Kidney epithelial cell (primary cell): ENCODE results near the gene SENP3. TPM values are rescaled to one million over a fixed set of nuclear protein-coding genes. Genes with fewer than 3 reads are reported as not detected.

Experiments used
- DNase-seq: peaks from one replicate; pipeline ENCODE4 v3.0.0-alpha.2; 2010; ENCODE audit warnings: low read depth
- H3K27me3 ChIP-seq: 2 replicates; pipeline ENCODE4 v1.6.0; 2011; ENCODE audit warnings: low read length; ENCODE audit not compliant: control insufficient read depth, insufficient read depth
- H3K36me3 ChIP-seq: 2 replicates; pipeline ENCODE4 v1.5.1; 2011; ENCODE audit warnings: low read length; ENCODE audit not compliant: control insufficient read depth, insufficient read depth
- H3K4me3 ChIP-seq: 2 replicates; pipeline ENCODE4 v1.5.1; 2011; ENCODE audit warnings: low read depth, mild to moderate bottlenecking, control low read depth, low read length
- CTCF ChIP-seq: IDR thresholded peaks from 2 replicates; pipeline ENCODE4 v1.5.1; 2011; ENCODE audit warnings: mild to moderate bottlenecking, moderate library complexity, low read length, control low read depth, inconsistent platforms; ENCODE audit not compliant: insufficient read depth, poor library complexity, severe bottlenecking
- total RNA-seq: library from RNA; depleted of rRNA; stranded (reverse); fragments of >200 nt; gene quantifications from 2 replicates; pipeline ENCODE4 v1.2.3, GENCODE V29; 2015

The SENP3 gene
- total RNA-seq, 1 donor from 2014 or later, result 107 TPM

- H3K36me3 ChIP-seq, result no peaks in the 10 kb centered on the region
- H3K27me3 ChIP-seq, result no peaks in the 10 kb centered on the region
- no peak overlapping the region for H3K4me3 ChIP-seq
- no peak for TF ChIP-seq CTCF
- DNase-seq, result no peak
These were observed 4.5 kb upstream of the SENP3 start for GRCh38 chr17:7557147-7557764.

DNA sequence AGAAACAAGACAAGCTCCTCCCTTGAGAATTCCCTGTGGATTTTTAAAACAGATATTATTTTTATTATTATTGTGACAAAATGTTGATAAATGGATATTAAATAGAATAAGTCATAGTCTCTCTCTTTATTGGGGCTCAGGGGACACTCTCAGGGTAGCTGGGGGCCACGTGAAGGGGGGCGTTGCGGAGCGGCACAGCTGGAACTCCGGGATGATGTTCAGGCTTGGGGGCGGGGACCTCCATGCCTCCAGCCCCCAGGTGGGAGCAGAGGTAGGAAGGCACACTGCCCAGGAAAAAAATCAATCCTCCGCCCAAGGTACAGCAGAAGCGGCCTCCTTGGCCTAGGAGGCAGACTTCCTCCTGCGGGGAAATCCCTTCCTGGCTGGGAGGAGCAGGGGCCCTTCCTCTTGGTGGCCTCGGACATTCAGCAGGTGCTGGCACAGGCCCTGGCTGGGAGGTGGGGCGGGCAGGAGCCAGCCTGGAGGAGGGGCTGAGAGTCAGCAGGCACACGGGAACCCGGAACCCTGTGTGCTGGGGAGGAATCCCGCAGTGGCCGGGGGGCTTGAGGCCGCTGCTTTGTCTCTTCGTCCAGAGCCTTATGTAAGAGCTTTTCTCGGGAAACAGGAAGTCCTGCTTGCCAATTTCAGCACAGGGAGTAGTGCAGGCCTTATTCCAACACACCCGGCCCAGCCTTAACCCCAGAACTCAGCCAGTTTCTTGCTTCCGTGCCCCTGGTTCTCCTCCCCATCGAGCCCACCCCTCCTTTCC, 3.8 kb upstream of the SENP3 start:
- Histone ChIP-seq H3K4me3 (no peak overlapping the region), H3K36me3 (no peaks in the 10 kb centered on the region), H3K27me3 (no peaks in the 10 kb centered on the region)
- DNase-seq, result no peak
- no peak for TF ChIP-seq CTCF

- Histone ChIP-seq H3K27me3 (no peaks in the 10 kb centered on the region), H3K4me3 (no peak within 1 kb of the TSS), H3K36me3 (no peaks in the 10 kb centered on the region)
- no peak for TF ChIP-seq CTCF
- DNase-seq, result no peak
These were observed 3.0 kb upstream of the SENP3 start, which contains the start of gene TNFSF13 for GRCh38 chr17:7558544-7559319. Gene TNFSF13, plus strand, starts transcription at chr17:7558750. Its CDS starts 290 bp downstream, at chr17:7559040.

DNA sequence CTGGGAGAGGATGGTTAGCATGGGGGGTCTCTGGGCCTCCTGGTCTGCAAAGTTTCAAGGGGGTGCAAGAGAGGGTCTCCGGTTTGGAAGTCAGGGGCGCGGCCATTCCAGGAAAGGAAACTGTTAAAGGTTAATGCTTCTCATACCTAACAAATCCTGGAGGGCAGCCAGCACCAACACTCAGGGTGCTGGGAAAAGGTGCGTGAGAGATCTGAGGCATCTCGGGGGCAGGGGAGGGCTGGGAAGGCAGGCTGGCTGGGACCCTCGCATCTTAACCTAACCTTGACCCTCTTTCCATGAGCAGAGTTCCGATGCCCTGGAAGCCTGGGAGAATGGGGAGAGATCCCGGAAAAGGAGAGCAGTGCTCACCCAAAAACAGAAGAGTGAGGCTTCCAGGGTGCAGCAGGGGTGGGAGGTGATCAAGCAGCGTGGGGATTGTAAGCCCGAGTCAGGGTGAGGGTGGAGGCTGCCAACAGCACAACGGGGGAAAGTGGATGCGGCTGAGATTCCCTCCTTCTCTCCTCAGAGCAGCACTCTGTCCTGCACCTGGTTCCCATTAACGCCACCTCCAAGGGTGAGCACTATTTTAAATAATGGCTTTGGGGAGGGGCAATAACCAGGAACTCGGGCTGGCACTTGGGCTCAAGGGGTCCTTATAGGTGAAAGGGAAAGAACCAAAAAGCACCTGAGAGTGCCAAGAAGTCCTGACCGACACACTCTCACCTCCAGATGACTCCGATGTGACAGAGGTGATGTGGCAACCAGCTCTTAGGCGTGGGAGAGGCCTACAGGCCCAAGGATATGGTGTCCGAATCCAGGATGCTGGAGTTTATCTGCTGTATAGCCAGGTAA, 2.2 kb upstream of the SENP3 start:
- H3K36me3 ChIP-seq, result no peaks in the 10 kb centered on the region
- H3K4me3 ChIP-seq, result no peak overlapping the region
- H3K27me3 ChIP-seq, result no peaks in the 10 kb centered on the region
- TF ChIP-seq CTCF, result no peak
- no peak for DNase-seq

DNA sequence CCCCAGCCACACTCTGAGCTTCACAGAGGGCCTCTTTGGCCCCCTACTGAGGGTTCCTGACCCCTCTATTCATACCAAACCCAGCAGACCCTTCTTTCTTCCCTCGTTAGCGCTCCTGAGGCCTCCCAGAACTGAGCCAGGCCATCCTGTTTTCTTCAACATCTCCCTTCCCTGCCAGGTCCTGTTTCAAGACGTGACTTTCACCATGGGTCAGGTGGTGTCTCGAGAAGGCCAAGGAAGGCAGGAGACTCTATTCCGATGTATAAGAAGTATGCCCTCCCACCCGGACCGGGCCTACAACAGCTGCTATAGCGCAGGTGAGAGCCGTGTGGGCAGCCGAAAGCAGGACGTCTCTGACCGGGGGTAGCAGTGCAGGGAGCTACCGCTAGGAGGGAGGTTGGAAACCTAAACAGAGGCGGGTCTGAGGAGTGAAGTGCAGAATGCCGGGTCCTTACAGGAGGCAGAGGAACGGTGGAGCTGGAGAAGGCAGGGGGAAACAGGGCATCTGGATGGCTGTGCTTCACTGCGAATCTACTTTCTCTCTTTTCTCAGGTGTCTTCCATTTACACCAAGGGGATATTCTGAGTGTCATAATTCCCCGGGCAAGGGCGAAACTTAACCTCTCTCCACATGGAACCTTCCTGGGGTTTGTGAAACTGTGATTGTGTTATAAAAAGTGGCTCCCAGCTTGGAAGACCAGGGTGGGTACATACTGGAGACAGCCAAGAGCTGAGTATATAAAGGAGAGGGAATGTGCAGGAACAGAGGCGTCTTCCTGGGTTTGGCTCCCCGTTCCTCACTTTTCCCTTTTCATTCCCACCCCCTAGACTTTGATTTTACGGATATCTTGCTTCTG, 1.3 kb upstream of the SENP3 start:
- H3K27me3 ChIP-seq, result no peaks in the 10 kb centered on the region
- H3K36me3 ChIP-seq, result peaks cover 1% of the 10 kb centered on the region
- peak; percentile 85 for TF ChIP-seq CTCF
- H3K4me3 ChIP-seq, result no peak overlapping the region
- DNase-seq, result no peak
